GM19043 (cell line): Measurements from ENCODE around the gene MYO7B.

Source experiments
- ATAC-seq: cut with Tn5 transposase; IDR thresholded peaks from one replicate; pipeline ENCODE4 v1.9.1; 2021; ENCODE audit warnings: low read depth; ENCODE audit not compliant: unreplicated experiment

The MYO7B gene

DNA sequence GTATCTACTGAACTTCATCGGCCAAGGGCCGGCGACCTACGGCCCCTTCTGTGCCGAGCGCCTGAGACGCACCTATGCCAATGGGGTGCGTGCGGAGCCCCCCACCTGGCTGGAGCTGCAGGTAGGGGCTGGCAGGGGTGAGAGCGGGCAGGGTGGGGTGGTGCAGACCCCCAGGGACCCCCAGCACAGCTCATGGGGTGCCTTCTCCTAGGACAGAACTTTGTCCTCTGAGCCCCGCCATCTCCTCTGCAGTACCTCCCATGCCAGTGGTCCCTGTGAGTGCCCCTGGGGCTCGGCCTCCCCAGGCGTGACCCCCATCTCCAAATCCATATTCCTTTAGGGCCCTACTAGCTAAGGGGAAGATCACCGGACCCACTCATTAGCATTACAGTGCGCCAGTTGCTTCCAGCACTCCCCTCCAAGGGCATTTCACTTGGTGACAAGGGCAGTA, 86.5 kb downstream of the MYO7B start:
- ATAC-seq: no peak

- ATAC-seq: no peak
Observed at GRCh38 chr2:127622561-127623387, 87.3 kb downstream of the MYO7B start.

DNA sequence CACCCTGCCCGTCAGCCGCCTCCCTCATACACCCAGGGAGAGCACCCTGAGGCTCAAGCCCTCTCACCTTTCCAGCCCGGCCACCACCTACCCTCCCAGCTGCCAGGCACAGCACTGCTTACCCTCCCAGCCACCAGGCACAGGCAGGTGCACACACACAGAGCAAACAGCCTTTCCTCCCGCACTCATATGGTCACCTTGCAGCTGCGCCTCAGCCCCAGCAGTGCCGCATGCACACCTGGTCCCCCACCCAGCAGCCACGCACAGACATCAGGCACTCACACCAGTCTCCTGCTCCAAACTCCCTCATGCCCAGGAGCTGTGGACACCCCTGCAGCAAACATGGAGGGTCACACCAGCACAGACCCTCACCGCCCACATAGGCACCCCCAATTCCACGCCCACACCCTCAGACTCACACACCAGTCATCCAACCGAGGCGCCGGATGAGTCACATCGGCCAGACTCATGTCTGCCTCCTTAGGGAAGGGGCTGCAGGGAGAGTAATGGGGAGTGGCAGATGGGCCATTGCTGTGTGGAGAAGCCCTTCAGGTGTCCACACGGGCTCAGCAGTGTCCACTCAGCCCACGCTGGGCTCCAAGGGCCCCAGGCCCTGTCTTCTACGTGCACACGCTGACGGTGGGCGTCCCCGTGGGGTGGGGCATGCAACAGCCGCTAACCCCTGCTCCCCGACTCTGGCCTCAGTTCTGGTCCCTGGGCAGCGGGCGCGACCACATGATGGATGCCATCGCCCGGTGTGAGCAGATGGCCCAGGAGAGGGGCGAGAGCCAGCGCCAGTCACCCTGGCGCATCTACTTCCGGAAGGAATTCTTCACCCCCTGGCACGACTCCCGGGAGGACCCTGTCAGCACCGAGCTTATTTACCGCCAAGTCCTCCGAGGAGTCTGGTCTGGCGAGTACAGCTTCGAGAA, 88.2 kb downstream of the MYO7B start:
- ATAC-seq: no peak

- ATAC-seq: no peak
Observed at GRCh38 chr2:127624320-127624755, 88.9 kb downstream of the MYO7B start.

GRCh38 chr2:127624756-127625571, 89.5 kb downstream of the MYO7B start:
- ATAC-seq: no peak

GRCh38 chr2:127625572-127625951, 90.1 kb downstream of the MYO7B start:
- ATAC-seq: no peak

GRCh38 chr2:127626175-127626574, 90.7 kb downstream of the MYO7B start:
- no peak for ATAC-seq

DNA sequence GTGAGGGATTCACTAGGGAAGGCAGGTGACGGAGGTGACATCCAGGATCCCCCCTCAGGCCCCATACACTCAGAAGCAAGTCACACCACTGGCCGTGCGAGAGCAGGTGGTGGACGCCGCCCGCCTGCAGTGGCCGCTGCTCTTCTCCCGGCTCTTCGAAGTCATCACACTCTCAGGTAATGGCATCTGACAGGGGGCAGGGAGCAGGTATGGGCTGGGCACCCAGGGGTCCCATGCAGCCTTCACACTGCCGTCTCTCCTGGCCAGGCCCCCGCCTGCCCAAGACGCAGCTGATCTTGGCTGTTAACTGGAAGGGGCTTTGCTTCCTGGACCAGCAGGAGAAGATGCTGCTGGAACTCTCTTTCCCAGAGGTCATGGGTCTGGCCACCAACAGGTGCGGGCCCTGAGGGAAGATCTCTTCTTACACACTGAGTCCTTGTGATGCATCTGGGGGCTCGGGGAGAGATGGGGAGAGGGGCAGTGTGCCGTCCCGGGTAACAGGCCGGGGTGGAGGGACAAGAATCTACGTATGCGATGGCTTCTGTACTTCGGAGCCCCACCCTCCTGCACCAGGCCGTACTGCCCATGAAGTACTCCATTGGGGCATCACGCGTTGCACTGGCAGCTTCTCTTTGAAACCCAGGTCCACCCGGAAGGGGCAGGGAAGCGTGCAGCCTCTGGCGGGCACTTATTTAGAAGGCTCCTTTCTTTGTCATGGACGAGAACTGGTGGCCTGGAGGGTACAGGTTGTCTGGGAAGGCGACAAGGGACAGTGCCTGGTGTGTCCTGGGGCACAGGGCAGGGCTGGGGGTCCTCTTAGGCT, 91.6 kb downstream of the MYO7B start:
- no peak for ATAC-seq

DNA sequence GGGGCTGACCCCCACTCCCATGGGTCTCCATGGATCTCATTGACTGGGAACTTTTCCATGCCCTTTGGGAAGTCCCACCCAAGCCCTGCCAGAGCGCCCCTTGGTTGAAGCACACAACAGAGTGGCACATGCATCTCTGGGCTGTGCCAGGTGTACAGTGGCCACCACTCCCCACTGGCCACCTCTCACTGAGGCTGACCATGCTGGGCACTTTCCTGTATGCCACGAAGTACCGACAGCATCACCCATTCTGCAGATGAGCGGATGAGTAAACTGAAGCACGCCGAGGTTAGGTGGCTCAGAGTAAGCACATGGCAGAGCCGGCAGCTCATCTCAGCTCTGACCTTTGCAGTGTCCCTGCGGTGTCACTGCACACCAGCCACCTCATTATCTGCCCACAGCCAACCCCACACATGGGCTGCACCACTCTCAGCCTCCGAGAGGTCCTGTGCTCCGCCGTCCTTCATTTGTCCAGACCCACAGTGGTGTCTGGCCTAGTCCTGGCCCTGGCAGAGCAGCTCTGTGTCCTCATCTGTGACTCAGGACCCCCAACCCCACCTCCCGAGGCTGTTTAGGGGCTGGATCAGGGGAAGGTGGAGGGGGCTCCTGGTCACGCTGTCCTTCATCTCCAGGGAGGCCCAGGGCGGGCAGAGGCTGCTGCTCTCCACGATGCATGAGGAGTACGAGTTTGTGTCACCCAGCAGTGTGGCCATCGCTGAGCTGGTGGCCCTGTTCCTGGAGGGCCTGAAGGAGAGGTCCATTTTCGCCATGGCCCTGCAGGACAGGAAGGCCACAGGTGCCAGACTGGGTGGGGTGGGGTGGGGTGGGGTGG, 92.5 kb downstream of the MYO7B start:
- no peak for ATAC-seq

- no peak for ATAC-seq
Observed at GRCh38 chr2:127628767-127629614, 93.5 kb downstream of the MYO7B start.

GRCh38 chr2:127629637-127630036, 94.2 kb downstream of the MYO7B start:
- no peak for ATAC-seq

DNA sequence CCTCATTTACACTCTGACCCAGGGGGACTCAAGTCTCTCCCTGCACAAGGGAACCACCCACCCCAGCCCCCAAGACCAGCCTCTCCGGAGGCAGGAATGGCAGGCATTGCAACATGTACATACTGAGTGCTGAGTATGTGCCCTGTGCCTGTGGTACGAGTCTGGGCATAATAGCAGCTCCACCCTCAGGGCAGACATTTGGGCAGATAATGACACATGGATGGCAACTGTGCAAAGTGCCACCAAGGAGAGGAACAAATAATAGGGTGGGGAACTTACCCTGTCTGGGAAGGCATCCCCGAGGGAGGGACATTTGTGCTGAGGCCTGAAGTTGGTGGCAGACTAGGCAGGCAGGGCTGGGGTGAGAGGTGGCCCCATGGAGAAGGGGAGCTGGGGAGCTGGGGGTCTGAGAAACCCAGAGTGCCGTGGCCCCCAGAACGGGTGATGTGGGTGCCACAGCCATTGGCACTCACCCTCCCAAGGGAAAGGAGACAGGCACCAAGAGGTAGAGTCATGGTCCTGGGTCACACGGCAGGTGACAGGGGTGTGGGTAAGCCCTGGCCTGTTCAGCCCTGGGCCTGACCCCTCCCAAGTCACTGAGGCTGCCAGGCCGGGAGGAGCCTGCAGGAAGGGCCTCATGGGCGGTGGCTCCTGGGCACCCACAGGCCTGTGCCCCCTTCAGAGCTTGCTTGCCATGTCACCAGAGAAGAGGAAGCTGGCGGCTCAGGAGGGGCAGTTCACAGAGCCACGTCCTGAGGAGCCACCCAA, 94.8 kb downstream of the MYO7B start:
- ATAC-seq: no peak

DNA sequence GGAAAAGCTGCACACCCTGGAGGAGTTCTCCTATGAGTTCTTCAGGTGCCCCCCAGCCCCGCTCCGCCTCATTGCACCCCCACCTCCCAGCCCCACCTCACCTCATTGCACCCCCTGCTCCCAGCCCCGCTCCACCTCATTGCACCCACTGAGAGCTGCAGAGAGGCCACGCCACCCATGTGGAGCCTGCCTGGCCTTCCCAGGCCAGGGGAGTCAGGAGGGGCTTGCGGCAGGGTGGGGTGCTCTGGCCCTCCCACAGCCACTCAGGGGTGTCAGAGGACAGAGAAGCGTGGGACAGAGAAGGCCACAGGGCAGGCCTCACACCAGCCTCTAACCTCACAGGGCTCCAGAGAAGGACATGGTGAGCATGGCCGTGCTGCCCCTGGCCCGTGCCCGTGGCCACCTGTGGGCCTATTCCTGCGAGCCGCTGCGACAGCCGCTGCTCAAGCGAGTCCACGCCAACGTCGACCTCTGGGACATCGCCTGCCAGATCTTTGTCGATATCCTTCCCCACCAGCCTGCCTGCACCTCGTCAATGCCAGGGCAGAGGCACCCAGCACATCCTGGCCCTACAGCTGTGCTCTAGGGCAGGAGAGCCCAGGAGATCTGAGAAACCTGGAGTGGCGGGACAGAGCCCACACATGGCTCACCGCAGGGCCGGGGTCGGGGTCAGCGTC, 95.5 kb downstream of the MYO7B start:
- no peak for ATAC-seq

GRCh38 chr2:127631541-127631996, 96.1 kb downstream of the MYO7B start:
- ATAC-seq: no peak

DNA sequence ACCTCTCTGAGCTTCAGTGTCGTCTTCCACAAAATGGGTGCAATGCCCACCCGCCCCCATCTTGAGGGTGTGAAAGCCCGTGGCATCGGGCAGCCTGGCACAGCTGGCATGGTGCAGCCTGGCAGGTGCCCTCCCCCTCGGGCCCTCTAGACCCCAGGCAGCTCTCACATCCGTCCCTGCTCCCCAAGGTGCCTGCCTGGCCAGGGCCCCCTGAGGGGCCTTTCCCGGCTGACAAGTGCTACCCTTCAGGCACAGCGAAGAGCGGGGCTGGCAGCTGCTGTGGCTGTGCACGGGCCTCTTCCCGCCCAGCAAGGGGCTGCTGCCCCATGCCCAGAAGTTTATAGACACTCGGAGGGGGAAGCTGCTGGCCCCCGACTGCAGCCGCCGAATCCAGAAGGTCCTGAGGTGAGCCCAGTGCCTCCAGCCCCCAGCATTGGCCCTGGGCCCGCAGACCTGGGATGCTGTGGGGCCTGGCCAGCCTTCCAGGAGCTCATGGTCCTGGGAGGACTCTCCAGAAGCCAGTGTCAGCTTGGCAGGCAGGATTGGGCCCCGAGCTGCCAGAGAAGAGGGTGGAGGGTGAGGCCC, 96.6 kb downstream of the MYO7B start:
- ATAC-seq: no peak
